LNCAP (cell line): ENCODE data around the gene PRKCA.

ENCODE experiments used
- TF ChIP-seq, protein P1 (sequence below): fragments of 450-650 bp; IDR thresholded peaks from 2 replicates; pipeline ENCODE4 v1.5.1; 2017; ENCODE audit warnings: mild to moderate bottlenecking

Gene PRKCA

DNA sequence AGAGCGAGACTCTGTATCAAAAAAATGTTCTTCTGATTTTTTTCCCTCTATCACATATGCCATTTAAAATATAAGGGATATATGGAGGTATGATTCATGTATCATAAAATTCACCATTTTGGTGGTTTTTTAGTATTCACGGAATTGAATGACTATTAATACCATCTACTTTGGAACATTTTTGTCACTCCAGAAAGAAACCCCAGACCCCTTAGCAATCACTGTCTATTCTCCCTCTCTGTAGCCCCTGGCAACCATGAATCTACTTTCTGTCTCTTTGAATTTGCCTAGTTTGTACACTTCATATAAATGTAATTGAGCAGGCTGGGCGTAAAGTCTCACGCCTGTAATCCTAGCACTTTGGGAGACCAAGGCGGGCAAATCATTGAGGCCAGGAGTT, 75.9 kb downstream of the PRKCA start:
- TF ChIP-seq, protein P1, sequence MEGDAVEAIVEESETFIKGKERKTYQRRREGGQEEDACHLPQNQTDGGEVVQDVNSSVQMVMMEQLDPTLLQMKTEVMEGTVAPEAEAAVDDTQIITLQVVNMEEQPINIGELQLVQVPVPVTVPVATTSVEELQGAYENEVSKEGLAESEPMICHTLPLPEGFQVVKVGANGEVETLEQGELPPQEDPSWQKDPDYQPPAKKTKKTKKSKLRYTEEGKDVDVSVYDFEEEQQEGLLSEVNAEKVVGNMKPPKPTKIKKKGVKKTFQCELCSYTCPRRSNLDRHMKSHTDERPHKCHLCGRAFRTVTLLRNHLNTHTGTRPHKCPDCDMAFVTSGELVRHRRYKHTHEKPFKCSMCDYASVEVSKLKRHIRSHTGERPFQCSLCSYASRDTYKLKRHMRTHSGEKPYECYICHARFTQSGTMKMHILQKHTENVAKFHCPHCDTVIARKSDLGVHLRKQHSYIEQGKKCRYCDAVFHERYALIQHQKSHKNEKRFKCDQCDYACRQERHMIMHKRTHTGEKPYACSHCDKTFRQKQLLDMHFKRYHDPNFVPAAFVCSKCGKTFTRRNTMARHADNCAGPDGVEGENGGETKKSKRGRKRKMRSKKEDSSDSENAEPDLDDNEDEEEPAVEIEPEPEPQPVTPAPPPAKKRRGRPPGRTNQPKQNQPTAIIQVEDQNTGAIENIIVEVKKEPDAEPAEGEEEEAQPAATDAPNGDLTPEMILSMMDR = no peak

DNA sequence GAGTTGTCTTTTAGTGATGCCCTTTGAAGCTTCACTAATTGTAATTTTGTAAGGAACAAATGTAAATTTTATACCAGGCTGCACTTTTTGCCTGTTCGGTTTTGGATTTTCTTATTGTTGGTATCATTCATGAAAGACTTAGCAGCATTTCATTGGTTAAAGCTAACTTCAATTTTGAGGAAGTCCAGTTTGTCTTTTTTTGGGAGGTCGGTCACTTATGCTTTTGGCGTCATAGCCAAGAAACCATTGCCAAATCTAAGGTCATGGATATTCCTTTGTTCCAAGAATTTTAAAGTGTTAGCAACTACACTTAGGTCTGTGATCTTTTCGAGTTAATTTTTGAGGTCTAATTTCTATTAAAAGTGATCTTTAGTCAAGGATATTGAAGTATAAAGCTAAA, 77.1 kb downstream of the PRKCA start:
- TF ChIP-seq, protein P1 = no peak

DNA sequence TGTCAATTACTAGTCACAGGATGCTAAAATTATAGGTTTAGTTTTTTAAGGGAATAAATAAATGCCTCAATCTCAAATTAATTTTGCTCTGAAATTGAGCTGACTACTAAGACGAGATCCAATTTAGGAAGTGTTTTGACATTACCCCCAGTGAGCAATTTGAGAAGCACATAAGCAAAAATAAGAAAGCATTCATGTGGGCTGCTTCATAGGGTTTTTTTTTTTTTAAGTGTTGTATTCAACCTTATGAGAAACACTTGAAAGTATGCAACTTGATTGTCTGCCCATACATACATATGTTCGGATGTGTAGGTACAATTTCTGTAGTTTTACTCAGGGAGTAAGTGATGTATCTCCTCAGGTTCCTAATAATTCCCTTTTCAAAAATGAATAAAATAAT, 77.6 kb downstream of the PRKCA start:
- TF ChIP-seq, protein P1 = no peak

DNA sequence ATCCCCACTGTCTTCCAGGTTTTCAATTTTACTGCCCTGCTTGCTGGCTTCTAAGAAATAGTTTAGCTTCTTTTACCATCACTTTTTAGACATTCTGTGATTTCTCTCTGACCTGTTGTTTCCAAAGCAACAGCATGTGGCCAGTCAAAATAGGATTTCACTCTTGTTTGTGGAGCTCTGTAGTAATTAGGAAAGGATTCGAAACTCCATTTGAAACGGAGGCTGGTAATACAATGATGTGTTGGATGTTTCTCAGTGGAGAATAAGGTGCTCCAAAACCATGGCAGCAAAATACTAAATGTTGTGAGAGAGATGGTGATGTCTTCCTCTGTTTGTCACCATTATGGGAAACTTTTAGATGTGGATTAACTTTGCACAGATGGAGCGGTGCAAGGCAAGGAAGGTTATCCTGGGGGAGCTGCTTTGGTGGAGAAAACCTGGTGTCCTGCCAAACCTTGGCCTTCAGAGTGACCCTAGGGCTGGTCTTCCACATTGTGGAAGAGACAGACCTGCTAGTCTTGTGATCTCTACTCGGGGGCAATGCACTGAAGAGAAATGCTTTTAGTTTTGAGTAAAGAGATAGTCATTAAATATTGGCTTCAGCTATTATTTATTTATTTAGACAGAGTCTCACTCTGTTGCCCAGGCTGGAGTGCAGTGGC, 79.4 kb downstream of the PRKCA start:
- TF ChIP-seq, protein P1 = no peak

DNA sequence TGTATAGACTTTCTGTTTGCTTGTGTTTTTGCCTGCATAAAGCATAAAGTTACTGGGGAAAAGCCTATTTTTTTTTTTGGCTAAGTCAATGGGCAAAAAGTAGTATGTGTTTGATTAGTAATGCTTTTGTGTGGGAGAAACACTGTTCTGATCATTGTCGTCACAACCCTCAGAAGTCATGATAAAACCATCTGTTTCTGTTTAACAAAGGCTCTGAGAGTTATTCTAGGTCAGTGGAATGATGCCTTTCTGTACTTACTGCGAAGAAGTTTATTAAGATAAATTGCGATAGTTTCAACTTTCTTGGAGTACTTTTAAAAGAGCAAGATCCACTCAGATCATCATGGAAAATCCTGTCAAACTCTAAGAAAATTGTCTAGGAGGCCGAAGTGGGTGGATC, 80.9 kb downstream of the PRKCA start:
- TF ChIP-seq, protein P1 = no peak

DNA sequence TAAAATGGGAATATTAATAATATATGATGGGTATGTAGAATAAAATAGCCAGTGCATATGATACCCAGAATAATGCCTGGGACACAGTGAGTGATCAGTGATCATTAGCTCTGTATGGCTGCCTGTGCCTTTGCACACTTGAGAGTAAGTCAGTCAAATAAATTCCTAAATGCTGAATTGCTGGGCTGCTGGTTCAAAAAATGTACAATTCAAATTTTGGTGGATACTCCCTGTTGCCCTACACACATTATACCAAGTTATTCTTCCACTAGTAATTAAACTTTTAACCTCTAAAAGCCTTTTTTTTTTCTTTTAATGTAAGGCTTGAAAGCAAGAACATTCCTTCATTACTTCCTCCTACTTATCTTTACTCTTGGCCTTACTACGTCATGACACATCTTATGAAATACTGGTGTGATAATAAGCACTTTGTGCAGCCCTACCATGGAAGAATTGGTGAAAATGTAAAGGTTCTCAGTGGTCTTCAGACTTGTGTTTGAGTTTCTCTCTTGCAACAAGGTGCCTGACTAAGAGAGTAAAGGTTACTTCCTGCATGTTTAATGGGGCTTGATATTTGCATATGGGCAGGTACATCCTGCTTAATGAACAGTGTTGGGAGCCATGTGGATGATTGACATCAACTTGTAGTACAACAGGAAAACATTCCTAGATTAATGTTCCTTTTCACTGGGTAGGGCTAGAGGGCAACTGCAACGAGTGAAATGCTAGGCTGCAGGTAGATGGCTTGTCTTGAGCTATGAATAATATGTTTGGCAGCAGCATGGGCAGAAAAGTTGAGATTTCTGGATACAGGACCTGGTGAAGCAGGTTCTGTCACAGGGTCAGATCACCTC, 84.3 kb downstream of the PRKCA start:
- TF ChIP-seq, protein P1 = no peak

DNA sequence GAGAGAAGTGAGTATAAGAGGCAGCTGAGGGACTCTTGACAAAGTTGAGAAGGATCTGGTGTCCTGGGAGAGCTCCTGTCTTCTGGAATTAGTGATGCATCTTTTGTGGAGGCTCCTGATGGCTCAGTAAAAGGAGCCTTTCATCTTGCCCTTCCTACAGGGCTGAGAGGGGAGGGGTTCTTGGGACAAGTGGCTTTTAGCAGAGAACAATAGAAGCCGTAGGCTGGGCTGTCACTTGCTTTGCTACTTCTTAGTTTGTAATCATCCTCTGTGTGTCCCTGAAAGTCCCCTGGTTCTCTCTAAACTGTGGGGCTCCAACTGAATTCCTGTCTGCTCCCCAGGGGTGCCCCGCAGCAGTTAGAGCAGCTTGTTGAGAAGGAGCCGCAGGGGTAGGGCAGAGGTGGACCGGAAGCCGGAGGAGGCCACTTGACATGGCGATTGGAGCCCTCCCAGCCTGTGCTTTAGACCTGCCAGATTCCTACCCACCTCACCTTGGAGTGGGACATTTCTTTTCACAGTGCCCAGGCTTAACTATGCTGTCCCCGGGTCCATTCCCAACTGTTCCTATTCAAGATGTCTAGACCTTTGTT, 85.1 kb downstream of the PRKCA start:
- TF ChIP-seq, protein P1 = no peak
